Measurements from ENCODE around the gene RASSF5.

- no peak for TF ChIP-seq CTCF (IDR thresholded peaks at IDR 0.05)
- no peak for TF ChIP-seq POLR2A (IDR thresholded peaks at IDR 0.05)
Observed at GRCh38 chr1:206538086-206538770, 30.9 kb downstream of the RASSF5 start.

Data from uterus (tissue), 2 donors.